ENCODE results near the gene ELAVL3.

ELAVL3 gene

GRCh38 chr19:11480715-11481533 lies at the start of gene ELAVL3:
ELAVL3 (minus strand) TSS chr19:11481046; CDS start chr19:11480608, 438 bp downstream.
- FAIRE-seq (no peak), DNase-seq (ENCODE audit: insufficient read length, low spot score) (no peak)

GRCh38 chr19:11530432-11530831 lies 49.6 kb upstream of the ELAVL3 start:
- no peak for DNase-seq (ENCODE audit: insufficient read length, low spot score)
- no peak for FAIRE-seq

DNA sequence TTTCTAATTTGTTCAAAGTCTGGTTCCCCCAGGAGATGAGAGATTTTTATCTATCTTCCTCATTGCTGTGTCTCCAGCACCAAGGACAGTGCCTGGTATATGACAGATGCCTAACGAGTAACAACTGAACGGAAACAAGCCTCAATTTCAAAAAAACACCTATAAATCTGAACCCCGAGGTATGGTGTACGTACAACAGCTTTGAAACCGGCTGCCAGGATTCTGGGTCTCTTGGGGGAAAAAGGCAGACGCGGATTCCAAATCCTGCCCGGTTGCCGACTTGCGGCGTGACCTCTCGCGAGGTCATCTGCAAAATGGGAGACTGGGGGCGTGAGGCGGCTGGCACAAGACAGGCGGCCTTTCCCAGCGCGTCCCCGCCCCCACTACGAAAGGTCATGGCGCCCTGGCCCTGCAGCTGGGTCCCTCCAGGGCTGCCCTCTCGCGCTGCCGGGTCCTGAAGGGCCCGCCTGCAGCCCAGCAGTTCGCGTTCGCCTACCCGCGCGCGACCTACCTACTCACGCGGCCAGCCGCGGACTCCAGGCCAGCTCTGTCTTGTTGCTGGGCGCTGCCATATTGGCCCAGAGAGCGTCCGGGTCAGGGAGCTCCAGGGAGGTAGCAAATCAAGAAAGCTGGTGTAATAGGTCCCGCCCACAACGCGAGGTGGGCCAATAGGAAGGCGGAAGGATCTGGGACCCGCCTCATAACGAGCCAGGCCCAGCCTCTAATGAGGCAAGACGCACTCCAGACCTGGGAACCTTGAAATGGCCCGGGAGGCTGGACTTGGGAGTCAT lies 47.9 kb upstream of the ELAVL3 start, which contains the start of gene ECSIT:
Gene ECSIT (minus strand): TSS at position 584 of the 791 bp plus-strand sequence. CDS start 9,964 bp downstream, outside the sequence.
- DNase-seq (ENCODE audit: insufficient read length, low spot score) = peak; percentile 97
- peak; percentile 91 for FAIRE-seq

DNA sequence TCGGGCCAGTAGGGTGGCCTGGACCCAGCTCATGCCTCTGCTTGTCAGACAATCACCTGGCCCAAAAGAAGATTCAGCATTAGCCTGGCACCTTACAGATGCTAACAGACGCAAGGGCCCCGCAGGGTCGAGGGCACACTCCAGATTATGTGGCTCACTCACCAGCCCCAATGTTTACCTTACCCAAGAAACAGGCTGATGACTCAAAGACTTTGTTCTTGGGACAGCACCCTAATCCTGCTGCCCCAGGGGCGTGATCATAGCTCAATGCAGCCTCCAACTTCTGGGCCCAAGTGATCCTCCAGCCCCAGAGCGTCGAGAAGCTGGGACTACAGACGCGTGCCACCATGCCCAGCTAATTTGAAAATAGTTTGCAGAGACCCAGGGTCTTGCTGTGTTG lies 38.3 kb upstream of the ELAVL3 start:
- DNase-seq (ENCODE audit: insufficient read length, low spot score) = no peak
- FAIRE-seq = no peak

GRCh38 chr19:11513946-11514345 lies 33.1 kb upstream of the ELAVL3 start:
- FAIRE-seq (no peak), DNase-seq (ENCODE audit: insufficient read length, low spot score) (no peak)

DNA sequence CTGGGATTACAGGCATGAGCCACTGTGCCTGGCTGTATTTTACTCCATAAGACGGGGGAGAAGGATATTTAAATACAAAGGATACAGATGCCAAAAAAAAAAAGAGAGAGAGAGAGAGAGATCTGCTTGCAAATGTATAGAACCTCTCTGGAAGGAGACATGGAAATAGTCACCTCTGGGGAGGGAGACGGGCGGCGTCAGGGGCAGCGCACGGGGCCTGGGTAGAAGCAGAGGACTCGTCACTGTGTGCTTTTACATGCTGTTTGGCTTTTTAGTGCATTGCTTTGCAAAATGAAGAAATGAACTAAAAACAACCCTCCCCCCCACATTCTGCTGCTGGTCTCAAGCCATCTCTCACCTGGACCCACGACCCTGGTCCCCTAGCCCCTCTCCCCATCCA lies 29.6 kb upstream of the ELAVL3 start:
- FAIRE-seq = no peak
- no peak for DNase-seq (ENCODE audit: insufficient read length, low spot score)

GRCh38 chr19:11507370-11508078 lies 26.7 kb upstream of the ELAVL3 start:
- FAIRE-seq = no peak
- no peak for DNase-seq (ENCODE audit: insufficient read length, low spot score)

DNA sequence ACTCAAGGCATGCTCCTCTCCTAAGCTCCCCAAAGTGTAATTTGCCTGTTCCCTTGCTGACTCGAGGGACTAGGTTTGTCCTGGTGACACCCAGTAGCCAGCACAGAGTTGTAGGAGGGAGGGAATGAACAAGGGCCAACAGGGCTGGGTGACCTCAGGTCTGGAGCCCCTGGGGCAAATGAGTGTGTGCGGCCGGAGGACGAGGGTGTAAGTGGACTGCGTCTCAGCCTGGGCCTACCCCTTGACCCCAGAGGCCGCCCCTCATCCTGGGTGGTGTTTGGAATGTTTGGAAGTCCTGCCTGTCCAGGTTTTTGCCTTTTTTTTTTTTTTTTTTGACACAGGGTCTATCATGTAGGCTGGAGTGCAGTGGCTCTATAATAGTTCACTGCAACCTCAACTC lies 26.1 kb upstream of the ELAVL3 start:
- FAIRE-seq (no peak), DNase-seq (ENCODE audit: insufficient read length, low spot score) (no peak)

DNA sequence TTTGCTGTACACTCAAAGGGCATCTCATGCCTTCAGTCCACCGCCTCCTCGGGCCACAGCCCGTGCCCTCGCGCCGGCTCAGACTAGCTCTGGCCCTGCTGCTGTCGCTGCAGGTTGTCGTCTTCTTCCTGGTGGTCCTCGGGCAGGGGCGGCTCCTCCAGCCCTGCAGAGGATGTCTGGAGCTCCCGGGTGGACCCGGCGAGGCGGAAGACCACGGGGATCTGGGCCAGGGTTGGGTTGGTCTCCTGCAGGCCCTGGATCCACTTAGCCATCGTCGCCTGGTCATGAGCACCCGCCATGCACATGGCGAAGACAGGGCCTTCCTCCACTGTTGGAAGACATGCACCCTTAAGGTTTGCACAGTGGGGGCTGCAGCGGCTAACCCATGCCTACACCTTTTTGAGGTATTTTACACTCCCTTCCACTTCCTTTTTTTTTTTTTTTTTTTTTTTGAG lies 25.3 kb upstream of the ELAVL3 start:
- DNase-seq (ENCODE audit: insufficient read length, low spot score) = no peak
- FAIRE-seq = no peak

DNA sequence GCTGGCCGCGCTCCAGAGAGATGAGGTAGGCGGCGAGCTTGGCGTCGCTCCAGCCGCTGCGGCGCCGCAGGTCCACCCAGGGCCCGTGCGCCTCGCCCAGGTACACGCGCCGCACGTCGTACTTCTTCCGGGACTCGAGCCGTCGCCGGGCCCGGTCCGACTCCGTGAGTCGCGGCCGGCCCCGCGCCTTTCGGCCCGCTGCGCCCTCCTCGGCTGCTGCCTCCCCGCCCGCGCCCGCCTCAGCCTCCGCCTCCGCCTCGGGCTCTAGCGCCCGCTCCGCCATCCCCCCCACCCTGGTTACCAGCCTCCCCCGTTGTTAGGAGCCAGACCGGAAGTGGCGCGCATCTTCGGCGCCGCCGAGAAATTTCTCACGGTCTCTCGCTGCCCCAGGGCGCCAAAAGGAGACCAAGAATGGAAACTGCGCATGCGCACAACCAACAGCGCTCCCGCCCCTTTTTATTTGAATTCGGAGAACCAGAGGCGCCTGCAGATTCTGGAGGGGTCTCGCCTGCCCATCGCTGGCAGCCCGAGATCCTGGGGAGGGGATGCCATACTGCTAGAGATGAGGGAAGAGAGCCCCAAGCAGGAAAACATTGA lies 24.8 kb upstream of the ELAVL3 start, which contains the start of gene ZNF653:
Gene ZNF653 (minus strand): TSS at position 336 of the 597 bp plus-strand sequence. CDS start 53 bp downstream, at position 283.
- DNase-seq (ENCODE audit: insufficient read length, low spot score) (peak; percentile 94), FAIRE-seq (peak; percentile 86)

DNA sequence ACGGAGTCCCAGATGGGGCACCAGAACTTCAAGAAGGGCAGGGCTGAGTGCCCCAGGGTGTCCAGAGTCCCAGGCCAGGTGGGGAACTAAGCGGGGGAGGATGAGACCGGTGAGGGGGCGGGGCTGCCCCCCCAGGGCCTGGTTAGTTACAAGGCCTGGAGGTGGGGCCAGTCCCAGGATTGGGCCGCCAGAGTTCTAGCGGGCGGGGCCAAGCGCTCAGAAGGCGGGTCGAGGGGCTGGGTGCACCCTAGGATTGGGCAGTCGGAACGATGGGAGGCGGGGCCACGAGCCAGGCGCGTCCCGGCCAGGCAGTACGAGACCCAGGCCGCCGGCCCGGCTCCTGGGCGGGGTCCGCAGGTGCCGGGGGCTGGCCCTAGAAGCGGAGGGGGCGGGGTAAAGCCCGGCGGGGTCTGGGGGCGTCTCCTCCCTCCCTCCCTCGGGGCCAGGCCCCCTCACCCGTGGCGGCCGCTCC lies 24.2 kb upstream of the ELAVL3 start:
- peak; percentile 97 for FAIRE-seq
- peak; percentile 97 for DNase-seq (ENCODE audit: insufficient read length, low spot score)

DNA sequence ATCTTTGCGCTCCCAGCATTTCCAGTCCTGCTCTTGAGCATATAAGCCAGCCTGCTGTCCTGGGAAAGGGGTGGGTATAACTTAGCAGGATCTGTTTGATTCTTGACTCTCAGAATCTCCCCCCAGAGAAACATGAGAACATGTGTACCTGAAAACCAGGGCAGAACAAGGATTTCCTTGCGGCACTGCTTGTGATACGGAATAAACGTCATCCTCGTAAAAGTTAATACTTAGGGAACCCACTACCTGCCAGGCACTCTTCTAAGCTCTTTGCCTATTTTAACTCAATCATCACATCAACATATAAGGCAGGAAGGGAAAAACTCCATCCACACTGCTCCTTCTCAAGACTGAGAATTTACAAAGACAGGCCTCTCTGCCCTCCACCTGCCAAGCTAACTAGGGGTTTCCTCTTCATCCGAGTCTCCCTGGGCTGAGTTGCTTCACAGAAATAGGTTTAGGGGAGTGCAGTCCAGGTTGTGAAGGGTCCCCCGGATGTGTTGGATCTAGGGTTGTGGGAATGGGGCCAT lies 23.7 kb upstream of the ELAVL3 start:
- no peak for FAIRE-seq
- DNase-seq (ENCODE audit: insufficient read length, low spot score) = no peak

DNA sequence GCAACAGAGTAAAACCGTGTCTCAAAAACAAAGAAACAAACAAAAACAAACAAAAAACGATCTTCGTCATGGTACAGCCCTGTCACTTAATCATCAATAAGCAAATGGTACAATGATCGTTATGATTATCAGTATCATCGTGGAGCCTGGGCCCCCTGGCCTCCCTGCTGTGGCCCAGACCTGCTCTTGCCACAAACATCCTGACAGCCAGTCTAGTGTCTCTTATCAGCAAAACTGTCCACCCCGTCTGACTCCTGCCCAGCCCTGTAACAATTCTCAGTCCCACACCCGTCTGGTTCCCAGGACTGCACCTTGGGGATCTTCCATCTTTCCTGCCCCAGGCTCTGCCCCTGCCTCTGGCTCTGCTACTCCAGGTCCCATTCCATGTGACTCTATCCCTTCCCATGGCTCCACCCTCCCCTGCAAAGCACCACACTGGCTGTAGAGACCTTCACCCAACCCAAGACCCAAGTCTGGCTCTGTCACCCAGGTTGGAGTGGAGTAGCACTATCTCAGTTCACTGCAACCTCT lies 19.1 kb upstream of the ELAVL3 start:
- no peak for DNase-seq (ENCODE audit: insufficient read length, low spot score)
- no peak for FAIRE-seq

GRCh38 chr19:11499220-11499726 lies 18.4 kb upstream of the ELAVL3 start:
- FAIRE-seq (no peak), DNase-seq (ENCODE audit: insufficient read length, low spot score) (no peak)

GRCh38 chr19:11496391-11497163 lies 15.7 kb upstream of the ELAVL3 start:
- DNase-seq (ENCODE audit: insufficient read length, low spot score) = no peak
- FAIRE-seq = peak; percentile 18

- FAIRE-seq (no peak), DNase-seq (ENCODE audit: insufficient read length, low spot score) (no peak)
These were observed 15.0 kb upstream of the ELAVL3 start for GRCh38 chr19:11495885-11496284.

- no peak for FAIRE-seq
- no peak for DNase-seq (ENCODE audit: insufficient read length, low spot score)
These were observed 14.6 kb upstream of the ELAVL3 start for GRCh38 chr19:11495481-11495880.

DNA sequence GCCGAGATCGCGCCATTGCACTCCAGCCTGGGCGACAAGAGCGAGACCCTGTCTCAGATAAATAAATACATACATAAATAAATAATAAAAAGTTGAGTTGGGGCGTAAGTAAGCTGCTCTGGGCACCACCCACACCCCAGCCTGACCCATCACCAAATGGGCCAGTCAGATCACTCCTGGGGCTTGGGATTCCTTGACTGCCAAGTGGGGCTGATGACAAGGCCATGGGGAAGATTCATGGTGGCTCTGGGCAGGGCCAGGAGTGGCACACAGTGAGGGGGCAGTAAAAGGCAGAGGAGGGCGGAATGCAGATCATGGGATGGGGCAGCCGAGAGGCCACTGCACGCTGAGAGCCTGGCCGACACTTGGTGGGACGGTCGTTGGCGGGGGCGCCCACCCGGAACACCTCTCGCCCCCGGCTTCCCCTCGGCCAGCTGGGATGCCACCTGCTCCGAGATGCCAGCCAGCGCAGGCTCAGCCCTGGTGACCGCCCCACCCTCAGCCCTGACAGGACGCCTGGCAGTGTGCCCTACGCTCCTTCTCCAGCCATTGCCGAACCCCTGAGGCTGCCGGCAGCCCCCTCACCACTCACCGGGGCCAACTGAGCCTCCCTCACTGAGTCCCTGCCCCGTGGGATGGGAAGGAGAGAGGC lies 13.9 kb upstream of the ELAVL3 start:
- no peak for DNase-seq (ENCODE audit: insufficient read length, low spot score)
- no peak for FAIRE-seq
